Memory B cell (primary cell): ENCODE data around the gene GSTM4.
"Not testable (repeated sequence)": the region's sequence is repeated elsewhere in the genome, so short reads cannot be mapped to it uniquely, and the experiment has no call there.

Source experiments
- ATAC-seq: fragments of 150-1000 bp; cut with Tn5 transposase; 2 replicates; pipeline ENCODE4 v1.10.0; 2021; ENCODE audit warnings: low read depth, mild to moderate bottlenecking, moderate library complexity
- DNase-seq, 2 donors: peaks; one replicate each; pipeline ENCODE4 v3.0.0; 2022; ENCODE audit warnings: low spot score in 2 of 2
- H3K27ac Mint-ChIP-seq: one replicate; pipeline ENCODE4 v1.8.0; 2022; ENCODE audit warnings: mild to moderate bottlenecking, moderate library complexity, mixed read lengths
- H3K27me3 Mint-ChIP-seq: one replicate; pipeline ENCODE4 v1.8.0; 2022; ENCODE audit warnings: mixed read lengths
- H3K36me3 Mint-ChIP-seq: one replicate; pipeline ENCODE4 v1.8.0; 2022; ENCODE audit warnings: mild to moderate bottlenecking, mixed read lengths
- H3K4me1 Mint-ChIP-seq: one replicate; pipeline ENCODE4 v1.8.0; 2022; ENCODE audit warnings: mixed read lengths
- H3K4me3 Mint-ChIP-seq: one replicate; pipeline ENCODE4 v1.8.0; 2022; ENCODE audit warnings: mild to moderate bottlenecking, moderate library complexity, mixed read lengths
- H3K9me3 Mint-ChIP-seq: one replicate; pipeline ENCODE4 v1.8.0; 2022; ENCODE audit warnings: mixed read lengths

Gene GSTM4

GRCh38 chr1:109705411-109705810, 49.5 kb downstream of the GSTM4 start:
- no peak overlapping the region for H3K27ac Mint-ChIP-seq
- DNase-seq (no peak), ATAC-seq (no peak)
- no peaks in the 10 kb centered on the region for H3K4me1 Mint-ChIP-seq
- peaks cover 28% of the 10 kb centered on the region for H3K36me3 Mint-ChIP-seq
- no peak overlapping the region for H3K4me3 Mint-ChIP-seq
- H3K9me3 Mint-ChIP-seq = peaks cover 18% of the 10 kb centered on the region
- H3K27me3 Mint-ChIP-seq = peaks cover 5% of the 10 kb centered on the region

GRCh38 chr1:109708949-109709348, 53.0 kb downstream of the GSTM4 start:
- Mint-ChIP-seq H3K36me3 (peaks cover 19% of the 10 kb centered on the region), H3K9me3 (peaks cover 18% of the 10 kb centered on the region)
- not testable (repeated sequence) for ATAC-seq, H3K4me1 Mint-ChIP-seq, H3K27me3 Mint-ChIP-seq, H3K27ac Mint-ChIP-seq, H3K4me3 Mint-ChIP-seq, DNase-seq

- not testable (repeated sequence) for DNase-seq, H3K27ac Mint-ChIP-seq, ATAC-seq, H3K4me3 Mint-ChIP-seq, H3K27me3 Mint-ChIP-seq, H3K4me1 Mint-ChIP-seq
- H3K9me3 Mint-ChIP-seq = peaks cover 13% of the 10 kb centered on the region
- H3K36me3 Mint-ChIP-seq = peaks cover 11% of the 10 kb centered on the region
Observed at GRCh38 chr1:109709822-109710221, 53.9 kb downstream of the GSTM4 start.
